ENCODE results near the gene STOX2.

DNA sequence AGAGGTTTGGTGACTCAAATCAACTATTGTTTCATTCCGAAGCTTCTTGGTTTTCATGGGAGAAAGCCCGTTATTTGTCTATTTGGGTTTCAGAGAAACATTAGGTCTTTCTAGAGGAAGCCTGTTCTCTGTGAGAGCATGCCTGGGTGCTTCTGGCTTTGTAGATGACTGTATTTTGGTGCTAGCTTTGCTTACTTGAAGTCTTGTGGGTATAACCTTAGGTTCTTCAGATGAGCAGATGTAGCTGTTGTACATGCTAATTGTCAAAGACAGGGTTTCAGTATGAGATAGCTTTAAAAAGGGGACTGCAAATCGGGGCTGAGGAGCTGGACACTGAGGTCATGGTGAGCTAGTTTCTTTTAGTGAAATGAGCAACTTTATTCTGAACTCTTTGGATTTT is 7.9 kb upstream of the STOX2 start:
- TF ChIP-seq, protein P1, sequence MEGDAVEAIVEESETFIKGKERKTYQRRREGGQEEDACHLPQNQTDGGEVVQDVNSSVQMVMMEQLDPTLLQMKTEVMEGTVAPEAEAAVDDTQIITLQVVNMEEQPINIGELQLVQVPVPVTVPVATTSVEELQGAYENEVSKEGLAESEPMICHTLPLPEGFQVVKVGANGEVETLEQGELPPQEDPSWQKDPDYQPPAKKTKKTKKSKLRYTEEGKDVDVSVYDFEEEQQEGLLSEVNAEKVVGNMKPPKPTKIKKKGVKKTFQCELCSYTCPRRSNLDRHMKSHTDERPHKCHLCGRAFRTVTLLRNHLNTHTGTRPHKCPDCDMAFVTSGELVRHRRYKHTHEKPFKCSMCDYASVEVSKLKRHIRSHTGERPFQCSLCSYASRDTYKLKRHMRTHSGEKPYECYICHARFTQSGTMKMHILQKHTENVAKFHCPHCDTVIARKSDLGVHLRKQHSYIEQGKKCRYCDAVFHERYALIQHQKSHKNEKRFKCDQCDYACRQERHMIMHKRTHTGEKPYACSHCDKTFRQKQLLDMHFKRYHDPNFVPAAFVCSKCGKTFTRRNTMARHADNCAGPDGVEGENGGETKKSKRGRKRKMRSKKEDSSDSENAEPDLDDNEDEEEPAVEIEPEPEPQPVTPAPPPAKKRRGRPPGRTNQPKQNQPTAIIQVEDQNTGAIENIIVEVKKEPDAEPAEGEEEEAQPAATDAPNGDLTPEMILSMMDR (IDR thresholded peaks at IDR 0.05; ENCODE audit: insufficient read depth, low read depth, low read length) = no peak
- TF ChIP-seq EZH2 (IDR thresholded peaks at IDR 0.05; ENCODE audit: insufficient read depth, low read length) = no peak
